ENCODE data around the gene BIVM. TPM values are rescaled to one million over a fixed set of nuclear protein-coding genes. Genes with fewer than 3 reads are reported as not detected.

The BIVM gene
- total RNA-seq, 1 donor from 2014 or later: 16.6 TPM

- TF ChIP-seq CTCF (IDR thresholded peaks at IDR 0.05; ENCODE audit: insufficient read depth, low read length, poor library complexity, severe bottlenecking): peak; percentile 67
- no peak for DNase-seq (ENCODE audit: low read depth)
Measured at GRCh38 chr13:102847272-102848234, 48.6 kb downstream of the BIVM start.

DNA sequence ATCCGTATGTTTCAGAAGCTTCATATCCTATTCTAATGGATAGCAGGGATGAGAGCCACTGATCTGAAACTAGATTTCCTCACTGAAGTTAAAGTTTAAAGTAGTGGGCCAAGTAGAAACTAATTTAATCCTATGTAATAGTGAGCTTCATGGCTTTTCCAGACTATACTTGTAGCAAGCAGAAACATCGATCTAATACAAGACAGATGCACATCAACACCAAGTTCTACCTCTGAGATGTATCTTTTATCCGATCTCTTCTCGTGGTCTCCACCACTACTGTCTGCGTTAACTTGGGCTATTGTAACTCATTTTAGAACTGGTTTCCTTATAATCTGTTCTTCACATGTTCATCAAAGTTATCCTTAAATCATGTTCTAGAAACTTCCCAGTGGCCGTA is 50.0 kb downstream of the BIVM start:
- H3K27me3 ChIP-seq (ENCODE audit: control insufficient read depth, insufficient read depth, low read length): no peaks in the 10 kb centered on the region
- TF ChIP-seq CTCF (IDR thresholded peaks at IDR 0.05; ENCODE audit: insufficient read depth, low read length, poor library complexity, severe bottlenecking): no peak
- H3K36me3 ChIP-seq (ENCODE audit: control insufficient read depth, insufficient read depth, low read length): no peaks in the 10 kb centered on the region
- H3K4me3 ChIP-seq (ENCODE audit: low read depth, low read length): no peak overlapping the region
- DNase-seq (ENCODE audit: low read depth): no peak

More at GRCh38 chr13:102847272-102848234, 48.6 kb downstream of the BIVM start:
- no peaks in the 10 kb centered on the region for H3K27me3 ChIP-seq (ENCODE audit: control insufficient read depth, insufficient read depth, low read length)
- peak overlapping the region; percentile 65 for H3K4me3 ChIP-seq (ENCODE audit: low read depth, low read length)
- H3K36me3 ChIP-seq (ENCODE audit: control insufficient read depth, insufficient read depth, low read length): no peaks in the 10 kb centered on the region

- Histone ChIP-seq H3K36me3 (ENCODE audit: control insufficient read depth, insufficient read depth, low read length) (peaks cover 2% of the 10 kb centered on the region), H3K4me3 (ENCODE audit: low read depth, low read length) (no peak overlapping the region), H3K27me3 (ENCODE audit: control insufficient read depth, insufficient read depth, low read length) (no peaks in the 10 kb centered on the region)
- TF ChIP-seq CTCF (IDR thresholded peaks at IDR 0.05; ENCODE audit: insufficient read depth, low read length, poor library complexity, severe bottlenecking): no peak
- no peak for DNase-seq (ENCODE audit: low read depth)
Measured at GRCh38 chr13:102852556-102852955, 53.6 kb downstream of the BIVM start.

- DNase-seq (ENCODE audit: low read depth): no peak
- no peak for TF ChIP-seq CTCF (IDR thresholded peaks at IDR 0.05; ENCODE audit: insufficient read depth, low read length, poor library complexity, severe bottlenecking)
- Histone ChIP-seq H3K27me3 (ENCODE audit: control insufficient read depth, insufficient read depth, low read length) (no peaks in the 10 kb centered on the region), H3K4me3 (ENCODE audit: low read depth, low read length) (no peak overlapping the region), H3K36me3 (ENCODE audit: control insufficient read depth, insufficient read depth, low read length) (peaks cover 2% of the 10 kb centered on the region)
Measured at GRCh38 chr13:102854675-102855074, 55.8 kb downstream of the BIVM start.

GRCh38 chr13:102856557-102856956 is 57.6 kb downstream of the BIVM start:
- TF ChIP-seq CTCF (IDR thresholded peaks at IDR 0.05; ENCODE audit: insufficient read depth, low read length, poor library complexity, severe bottlenecking): no peak
- H3K27me3 ChIP-seq (ENCODE audit: control insufficient read depth, insufficient read depth, low read length): no peaks in the 10 kb centered on the region

More at GRCh38 chr13:102856557-102856956, 57.6 kb downstream of the BIVM start:
- no peak for DNase-seq (ENCODE audit: low read depth)
- Histone ChIP-seq H3K36me3 (ENCODE audit: control insufficient read depth, insufficient read depth, low read length) (peaks cover 3% of the 10 kb centered on the region), H3K4me3 (ENCODE audit: low read depth, low read length) (no peak overlapping the region)
